ENCODE data around the gene TPRA1.

DNA sequence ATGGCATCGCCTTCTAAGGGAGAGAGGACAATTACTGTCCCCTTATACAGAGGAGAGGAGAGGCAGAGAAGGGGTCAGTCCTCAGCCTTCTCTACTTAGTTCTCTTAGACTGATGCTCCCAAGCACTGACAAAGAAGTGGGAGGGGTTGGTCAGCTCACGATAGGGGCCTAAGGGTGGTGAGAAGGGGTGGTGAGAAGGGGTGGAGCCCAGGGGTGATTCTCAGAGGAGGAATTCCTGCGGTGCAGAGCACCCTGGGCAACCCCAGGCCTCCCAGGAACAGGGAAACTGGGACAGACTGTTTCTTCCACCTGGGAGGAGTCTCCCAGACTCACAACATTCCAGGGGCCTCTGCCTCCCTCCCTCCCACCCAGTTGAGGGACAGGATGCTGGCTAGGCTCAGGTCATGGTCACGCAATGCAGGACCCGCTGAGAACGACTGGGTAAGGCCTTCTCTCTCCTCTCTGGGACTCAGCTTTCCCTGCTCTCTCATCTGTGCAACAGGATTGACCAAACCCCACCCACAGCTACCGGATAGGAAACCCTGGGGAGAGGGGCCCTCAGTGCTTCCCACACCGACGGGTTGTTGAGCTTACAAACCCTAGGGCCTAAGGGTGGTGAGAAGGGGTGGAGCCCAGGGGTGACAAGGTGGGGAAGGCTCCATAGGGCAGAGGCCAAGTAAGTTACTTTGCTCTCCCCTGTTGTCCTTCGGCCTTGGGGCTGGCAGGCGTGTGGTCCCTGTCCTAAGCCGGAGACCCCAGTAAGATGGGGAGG, 1.5 kb downstream of the TPRA1 start:
- no peak for TF ChIP-seq POLR2A (IDR thresholded peaks at IDR 0.05)
- TF ChIP-seq, protein P1, sequence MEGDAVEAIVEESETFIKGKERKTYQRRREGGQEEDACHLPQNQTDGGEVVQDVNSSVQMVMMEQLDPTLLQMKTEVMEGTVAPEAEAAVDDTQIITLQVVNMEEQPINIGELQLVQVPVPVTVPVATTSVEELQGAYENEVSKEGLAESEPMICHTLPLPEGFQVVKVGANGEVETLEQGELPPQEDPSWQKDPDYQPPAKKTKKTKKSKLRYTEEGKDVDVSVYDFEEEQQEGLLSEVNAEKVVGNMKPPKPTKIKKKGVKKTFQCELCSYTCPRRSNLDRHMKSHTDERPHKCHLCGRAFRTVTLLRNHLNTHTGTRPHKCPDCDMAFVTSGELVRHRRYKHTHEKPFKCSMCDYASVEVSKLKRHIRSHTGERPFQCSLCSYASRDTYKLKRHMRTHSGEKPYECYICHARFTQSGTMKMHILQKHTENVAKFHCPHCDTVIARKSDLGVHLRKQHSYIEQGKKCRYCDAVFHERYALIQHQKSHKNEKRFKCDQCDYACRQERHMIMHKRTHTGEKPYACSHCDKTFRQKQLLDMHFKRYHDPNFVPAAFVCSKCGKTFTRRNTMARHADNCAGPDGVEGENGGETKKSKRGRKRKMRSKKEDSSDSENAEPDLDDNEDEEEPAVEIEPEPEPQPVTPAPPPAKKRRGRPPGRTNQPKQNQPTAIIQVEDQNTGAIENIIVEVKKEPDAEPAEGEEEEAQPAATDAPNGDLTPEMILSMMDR (IDR thresholded peaks at IDR 0.05): no peak
- TF ChIP-seq POLR2AphosphoS5 (IDR thresholded peaks at IDR 0.05; ENCODE audit: insufficient read depth in 1 of 2, low read depth in 1 of 2): no peak
